NK-92 (cell line): ENCODE measurements around the gene COL24A1.

Experiments
- DNase-seq: peaks from one replicate; lab custom pipeline; 2025; ENCODE audit not compliant: unreplicated experiment; lab: John Stamatoyannopoulos, UW

Gene COL24A1

DNA sequence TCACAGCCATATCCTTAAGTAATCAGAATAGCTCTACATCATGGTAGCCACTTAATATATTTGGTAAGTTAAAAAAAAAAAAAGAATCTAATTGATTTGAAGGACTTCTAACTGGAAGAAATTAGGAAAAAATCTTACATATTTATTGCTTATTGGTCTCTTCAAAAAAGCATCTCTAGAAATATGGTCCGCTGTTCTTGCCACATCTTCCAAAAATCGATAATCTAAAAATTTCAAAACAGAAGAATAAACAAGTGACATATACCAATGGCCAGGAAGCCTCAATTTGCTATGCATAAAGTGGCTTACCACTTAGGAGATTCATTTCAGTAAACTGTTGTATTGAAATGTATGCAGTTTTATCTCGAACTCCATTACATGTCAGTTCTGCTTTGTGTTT is 450.6 kb downstream of the COL24A1 start:
- DNase-seq, result no peak

DNA sequence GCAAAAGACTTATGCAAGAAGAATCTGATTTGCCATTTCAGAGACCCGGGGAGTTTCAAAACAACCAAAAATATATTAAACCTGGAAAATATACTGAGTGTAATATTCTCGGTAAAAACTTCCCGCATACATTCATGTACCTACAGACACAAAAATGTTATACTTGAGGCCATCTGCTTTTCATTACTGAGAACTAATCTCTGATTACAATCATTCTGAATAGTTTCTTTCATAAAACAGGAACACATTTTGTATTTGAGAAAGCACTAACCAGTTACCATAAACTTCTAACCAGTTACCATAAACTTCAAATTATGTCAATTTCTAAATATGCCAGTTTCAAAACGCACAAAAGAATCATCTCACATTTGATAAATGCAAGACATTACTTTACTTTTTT is 456.1 kb downstream of the COL24A1 start:
- DNase-seq, result no peak

DNA sequence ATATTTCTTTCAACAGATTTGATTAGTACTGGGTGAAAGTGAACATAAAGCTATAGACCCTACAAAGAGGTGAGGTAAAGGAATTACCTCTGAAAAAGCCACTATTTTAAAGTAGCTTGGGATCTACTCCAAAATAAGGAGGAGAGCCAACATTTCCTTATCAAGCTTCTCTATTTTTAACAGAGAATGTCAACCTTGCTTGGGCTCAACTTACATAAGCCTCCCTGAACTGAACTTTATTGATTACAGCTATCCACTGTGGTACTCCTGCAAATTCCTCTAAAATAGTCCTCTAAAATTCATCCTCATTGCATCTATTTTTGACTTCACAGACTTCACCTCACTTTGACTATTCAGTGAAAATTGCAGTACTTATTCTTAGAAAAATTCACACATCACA is 458.7 kb downstream of the COL24A1 start:
- DNase-seq, result no peak

DNA sequence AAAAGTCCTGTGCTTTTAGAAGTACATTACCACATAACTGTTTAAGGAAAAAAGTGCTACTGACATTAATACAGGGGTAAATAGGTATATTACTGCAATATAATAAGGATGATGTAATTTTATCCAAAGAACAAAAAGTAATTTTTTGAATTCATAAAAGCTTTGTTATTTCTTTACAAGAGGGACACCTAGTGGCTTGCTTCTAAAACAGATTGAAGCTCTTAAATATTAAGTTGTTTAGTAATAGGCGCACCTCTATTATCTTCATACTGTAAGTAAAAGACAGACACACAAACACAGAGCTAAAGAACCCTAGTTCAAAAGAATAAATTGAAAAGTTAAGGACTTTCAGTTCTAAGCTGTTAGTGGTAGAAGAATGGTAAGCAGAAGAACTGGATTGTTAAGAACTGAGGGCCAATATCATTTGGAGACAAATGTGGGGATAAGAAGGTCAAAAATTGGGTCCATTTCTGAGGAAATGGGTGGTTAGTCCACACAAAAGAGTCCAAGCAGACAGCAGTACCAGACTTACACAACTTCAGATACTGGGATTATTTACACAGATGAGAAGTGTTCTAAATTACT is 463.8 kb downstream of the COL24A1 start:
- no peak for DNase-seq

DNA sequence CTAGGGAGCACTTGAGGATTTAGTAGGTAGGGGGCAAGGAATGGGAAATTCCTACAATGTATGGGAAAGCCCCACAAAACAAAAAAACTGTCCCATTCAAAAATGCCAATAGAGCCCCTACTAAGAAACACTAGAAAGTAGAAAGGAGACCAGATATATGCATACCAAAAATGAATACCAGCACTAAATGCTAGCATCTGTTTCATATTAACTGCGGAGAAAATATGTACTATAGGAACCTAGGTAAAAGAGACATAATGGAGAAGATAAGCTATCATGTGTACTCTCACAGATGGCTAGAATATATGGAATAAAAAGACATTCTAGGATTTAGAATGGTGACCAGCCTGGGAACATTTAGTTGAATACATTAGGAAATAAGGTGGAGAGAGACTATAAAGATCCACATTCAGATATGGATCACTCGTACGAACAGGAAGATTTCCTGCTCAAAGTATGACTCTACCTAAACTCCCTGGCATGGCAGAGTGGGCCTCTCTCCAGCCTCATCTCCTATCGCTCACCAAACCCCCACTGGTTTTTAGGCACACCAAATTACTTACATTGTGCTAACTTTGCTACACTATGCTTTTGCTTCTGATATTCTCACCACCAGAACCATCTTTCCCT is 466.7 kb downstream of the COL24A1 start:
- DNase-seq, result no peak

DNA sequence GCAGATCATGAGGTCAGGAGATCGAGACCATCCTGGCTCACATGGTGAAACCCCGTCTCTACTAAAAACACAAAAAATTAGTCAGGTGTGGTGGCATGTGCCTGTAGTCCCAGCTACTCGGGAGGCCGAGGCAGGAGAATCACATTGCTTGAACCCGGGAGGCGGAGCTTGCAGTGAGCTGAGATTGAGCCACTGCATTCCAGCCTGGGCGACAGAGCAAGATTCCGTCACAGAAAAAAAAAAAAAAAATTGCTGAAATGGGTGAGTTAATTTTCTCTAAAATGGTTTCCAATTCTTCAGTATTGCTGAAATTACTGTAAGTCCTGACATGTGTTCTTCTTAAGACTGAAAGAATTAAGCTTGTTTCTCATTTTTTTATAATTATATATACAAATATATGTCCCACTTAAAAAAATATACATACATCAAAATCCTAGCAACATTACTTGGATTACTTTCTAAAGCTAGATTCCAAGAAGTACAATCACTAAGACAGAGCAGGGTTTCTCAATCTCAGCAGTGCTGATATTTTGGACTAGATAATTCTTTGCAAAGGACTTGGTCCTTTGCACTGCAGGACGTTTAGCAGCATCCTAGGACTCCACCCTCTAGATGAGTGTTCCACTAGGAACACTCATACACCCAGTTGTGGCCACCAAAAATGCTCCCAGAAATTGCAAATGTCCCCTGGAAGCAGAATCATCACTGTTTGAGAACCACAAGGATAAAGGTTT is 473.1 kb downstream of the COL24A1 start:
- no peak for DNase-seq

DNA sequence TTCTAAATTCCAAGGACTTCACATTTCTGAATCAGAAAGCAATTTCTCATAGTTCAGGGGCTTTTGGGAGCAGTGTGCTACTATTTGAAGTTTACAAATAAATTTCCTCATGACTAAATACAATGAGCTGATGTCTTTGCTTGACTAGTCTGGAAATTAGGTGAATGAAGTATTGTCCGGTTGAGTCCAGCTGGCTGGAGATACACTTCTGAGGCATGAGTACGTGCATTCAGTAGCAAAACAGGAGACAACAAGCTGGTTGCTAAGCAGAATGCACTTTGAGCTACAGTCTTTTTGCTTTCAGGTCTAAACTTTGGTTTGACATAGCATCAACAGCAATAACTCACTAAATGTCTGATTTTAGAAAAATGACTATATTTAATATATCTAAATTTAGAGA is 475.5 kb downstream of the COL24A1 start:
- DNase-seq, result no peak
